NCI-H526 (cell line): Measurements from ENCODE around the gene GALNT17.
"Not testable (repeated sequence)": the region's sequence is repeated elsewhere in the genome, so short reads cannot be mapped to it uniquely, and the experiment has no call there.

Experiments
- DNase-seq, 2 experiments: peaks; one replicate each; lab custom pipeline; 2025; lab: John Stamatoyannopoulos, UW

Gene GALNT17

GRCh38 chr7:71633551-71634008, 501.6 kb downstream of the GALNT17 start:
- no peak for DNase-seq

- DNase-seq: not testable (repeated sequence)
Observed at GRCh38 chr7:71635849-71636248, 503.9 kb downstream of the GALNT17 start.

GRCh38 chr7:71636329-71636728, 504.4 kb downstream of the GALNT17 start:
- DNase-seq: no peak

DNA sequence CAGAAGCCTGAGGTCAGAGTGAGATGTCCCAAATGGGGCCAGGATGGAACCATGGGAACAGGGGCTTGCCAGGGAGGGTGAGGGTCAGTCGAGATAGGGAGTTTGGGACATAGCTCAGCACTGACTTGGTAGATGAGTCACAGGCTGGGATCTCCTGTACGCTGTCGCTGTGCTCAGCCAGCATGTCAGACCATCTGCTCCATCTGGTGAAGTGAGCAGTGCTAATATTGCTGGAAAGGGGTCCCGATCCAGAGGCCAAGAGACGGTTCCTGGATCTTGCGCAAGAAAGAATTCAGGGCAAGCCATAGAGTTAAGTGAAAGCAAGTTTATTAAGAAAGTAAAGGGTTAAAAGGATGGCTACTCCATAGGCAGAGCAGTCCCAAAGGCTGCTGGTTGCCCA, 505.6 kb downstream of the GALNT17 start:
- DNase-seq: no peak

DNA sequence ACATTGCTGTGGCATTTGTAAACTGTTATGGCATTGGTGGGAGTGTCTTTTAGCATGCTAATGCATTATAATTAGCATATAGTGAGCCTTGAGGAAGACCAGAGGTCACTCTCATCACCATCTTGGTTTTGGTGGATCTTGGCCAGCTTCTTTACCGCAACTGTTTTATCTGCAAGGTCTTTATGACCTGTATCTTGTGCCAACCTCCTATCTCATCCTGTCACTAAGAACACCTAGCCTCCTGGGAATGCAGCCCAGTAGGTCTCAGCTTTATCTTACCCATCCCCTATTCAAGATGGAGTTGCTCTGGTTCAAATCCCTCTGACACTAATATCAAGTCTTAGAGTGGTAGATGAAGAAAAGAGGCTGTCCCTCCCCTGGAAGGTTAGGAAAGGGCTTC, 506.2 kb downstream of the GALNT17 start:
- no peak for DNase-seq

DNA sequence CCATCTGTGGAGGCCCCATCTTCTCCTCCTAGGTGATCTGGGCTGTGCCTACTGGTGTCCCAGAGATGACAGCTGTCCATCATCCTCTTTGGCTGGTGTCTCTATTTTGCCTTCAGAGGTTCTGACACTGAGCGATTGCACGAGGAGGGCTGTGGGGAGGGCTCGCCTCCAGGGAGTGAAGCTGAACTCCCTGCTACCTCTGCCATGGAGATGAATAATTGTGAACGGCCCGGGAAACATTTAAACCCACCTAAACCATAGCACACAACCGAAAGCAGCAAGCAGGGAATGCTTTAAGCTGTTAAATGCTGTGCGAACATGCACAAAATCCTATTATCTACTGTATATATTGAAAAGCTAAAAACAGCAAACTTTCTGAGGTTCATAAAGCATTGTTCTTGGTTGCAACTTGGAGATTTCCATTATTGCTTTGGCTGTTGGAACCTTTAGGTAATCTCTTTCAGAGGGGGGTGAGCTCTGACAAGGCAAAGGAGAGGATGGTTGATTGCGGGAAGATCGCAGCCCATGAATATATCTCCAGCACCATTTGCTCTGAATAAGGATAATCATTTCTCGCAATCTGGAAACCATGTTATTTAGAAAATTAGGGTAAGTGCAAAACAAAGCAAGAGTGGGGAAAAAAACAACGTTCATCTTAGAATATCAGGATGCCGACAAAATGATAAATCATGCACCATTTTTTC, 507.6 kb downstream of the GALNT17 start:
- DNase-seq: no peak

- not testable (repeated sequence) for DNase-seq
Observed at GRCh38 chr7:71643031-71643430, 511.1 kb downstream of the GALNT17 start.

DNA sequence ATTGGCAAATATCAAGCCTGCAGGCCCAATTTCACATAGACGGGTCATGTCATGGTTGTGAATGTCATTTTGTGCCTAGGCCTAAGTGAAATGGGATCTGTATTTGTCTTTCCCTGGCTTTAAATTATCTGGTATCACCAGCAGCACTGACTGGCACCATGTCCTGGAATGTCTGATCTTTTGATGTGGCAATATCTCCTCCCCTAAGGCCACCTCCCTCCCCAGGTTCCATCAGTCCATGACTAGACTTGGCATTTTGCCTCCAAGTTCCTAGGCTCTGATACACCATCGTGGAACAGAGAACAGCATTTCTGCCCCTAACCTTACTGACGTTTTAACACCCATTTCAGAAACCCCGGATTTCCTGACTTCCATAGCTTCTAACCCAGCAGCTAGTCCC, 513.9 kb downstream of the GALNT17 start:
- DNase-seq: no peak

DNA sequence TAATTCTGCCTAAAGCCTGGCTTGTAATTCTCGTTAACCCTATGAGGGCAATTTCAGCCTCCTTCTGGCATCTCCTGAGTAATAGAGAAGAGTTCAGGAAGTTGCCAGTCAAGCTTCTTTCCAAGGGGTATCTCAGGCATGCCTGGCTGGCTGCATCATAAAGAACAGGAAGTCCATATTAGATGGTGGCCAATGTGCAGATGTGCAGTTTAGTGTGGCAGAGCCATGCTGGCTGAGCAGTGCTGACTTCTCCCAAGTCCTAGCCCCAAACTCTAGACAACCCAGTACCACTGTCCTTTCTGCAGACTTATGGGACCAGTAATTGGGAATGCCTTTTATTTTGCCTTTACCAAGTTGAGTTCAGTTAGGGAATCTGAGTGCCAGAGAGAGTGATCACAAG, 517.9 kb downstream of the GALNT17 start:
- DNase-seq: no peak

DNA sequence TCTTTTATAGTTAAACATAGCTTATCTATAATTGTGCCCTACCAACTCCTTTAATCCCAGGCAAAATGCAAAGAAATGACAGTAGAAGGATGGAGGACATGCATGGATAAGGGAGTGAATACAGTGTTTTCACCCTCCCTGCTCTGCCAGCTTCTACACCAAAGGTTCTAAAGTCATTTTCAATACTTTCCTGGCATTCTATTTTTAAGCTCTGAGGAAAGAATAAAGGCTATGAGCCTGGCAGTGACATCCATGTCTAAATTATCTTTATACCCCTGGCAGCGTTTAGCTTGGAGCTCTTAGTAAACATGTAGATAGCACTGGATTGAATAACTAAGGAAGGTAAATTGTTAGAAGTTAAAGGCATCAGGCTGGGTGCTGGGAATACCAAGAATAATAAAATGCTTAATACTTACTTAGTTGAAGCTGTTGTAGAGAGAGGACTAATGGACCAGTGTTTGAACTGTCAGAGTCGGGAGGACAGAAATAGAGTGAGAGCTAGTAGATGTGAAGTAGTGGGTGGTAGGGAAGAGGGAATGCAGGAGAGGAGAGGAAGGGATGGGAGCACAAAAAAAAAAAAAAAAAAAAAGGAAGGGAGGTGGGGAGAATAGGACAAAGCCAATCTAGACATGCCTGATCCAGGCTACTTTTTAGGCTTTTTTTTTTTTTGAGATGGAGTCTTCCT, 518.9 kb downstream of the GALNT17 start:
- no peak for DNase-seq

- no peak for DNase-seq
Observed at GRCh38 chr7:71652510-71652909, 520.6 kb downstream of the GALNT17 start.

DNA sequence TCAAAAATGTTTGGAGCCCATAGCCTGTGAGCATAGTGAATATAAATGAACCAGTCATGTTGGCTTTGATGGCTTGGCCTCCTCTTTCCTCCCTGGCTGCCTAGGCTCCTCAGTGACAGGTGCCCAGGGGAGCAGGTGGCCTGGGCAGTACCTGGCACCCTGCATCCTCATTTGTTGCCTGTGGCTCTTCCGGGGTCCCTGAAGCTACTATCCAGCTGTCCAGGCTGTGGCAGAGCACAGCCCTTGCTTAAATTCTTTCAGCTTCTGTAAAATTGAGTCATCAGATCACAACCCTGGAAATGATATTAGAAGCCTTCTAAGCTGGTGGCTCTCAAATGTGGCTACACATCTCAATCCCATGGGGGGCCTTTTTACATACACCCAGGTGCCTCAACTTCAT, 525.4 kb downstream of the GALNT17 start:
- DNase-seq: no peak

DNA sequence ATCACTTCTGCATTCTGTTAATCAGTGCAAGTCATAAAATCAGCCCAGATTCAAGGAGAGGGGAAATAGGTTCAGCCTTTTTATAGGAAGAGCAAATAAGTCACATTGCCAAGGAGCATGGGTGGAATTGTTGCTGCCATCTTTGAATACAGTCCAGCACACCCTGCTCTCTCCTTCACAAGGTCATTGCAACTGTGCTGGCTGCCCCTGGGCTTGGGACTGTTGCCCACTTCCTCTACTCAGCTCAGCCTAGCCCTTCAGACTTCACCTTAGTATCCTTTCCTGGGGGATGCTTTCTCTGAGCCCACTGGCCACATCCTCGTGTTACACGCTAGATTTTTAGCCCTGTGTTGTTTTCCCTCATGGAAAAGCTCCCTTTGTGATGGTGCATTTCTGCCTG, 527.7 kb downstream of the GALNT17 start:
- no peak for DNase-seq

DNA sequence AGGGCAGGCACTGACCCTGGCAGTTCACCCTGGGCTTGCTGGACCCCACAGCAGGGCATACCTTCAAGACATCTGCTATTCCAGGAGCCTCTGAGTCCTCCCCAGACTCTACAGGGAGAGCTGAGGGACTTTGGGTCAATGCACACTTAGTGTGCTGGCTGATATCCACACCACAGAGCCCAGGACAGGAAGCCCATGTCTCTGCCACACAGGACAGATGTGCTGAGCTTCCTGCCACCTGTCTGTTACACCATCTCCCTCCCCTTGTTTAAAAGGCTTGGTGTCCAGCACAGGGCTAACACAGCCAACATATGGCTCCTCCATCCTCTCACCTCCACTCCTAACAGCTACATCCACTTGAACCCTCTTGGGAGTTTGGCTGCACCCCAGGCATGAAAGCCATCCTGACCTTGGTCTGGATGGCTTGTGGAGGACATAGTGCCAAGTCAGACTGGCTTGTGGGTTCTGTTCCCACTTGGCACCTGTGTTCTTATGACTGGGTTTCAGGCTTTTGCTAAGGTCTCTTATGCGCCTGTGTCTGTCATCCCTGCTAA, 529.8 kb downstream of the GALNT17 start:
- DNase-seq: no peak

- DNase-seq: no peak
Observed at GRCh38 chr7:71665716-71666115, 533.8 kb downstream of the GALNT17 start.

- no peak for DNase-seq
Observed at GRCh38 chr7:71668572-71668971, 536.6 kb downstream of the GALNT17 start.

GRCh38 chr7:71679480-71679879, 547.5 kb downstream of the GALNT17 start:
- no peak for DNase-seq

DNA sequence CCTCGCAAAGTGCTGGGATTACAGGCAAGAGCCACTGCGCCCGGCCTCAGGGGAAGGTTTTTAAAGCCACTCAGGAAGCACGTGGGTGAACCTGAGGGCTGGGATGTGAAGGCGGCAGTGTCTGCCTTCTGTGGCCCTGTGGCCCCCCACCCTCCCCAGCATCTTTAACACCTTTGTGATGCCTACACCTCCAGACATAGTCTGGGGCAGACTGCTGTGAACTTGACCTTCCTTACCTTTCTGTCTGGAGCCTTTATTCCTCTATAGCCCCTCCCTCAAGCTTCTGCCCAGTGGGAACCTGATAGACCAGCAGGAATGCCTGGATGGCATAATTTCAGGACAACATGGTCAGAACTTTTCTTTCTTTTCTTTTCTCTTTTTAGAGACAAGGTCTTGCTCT, 550.2 kb downstream of the GALNT17 start:
- DNase-seq: no peak

DNA sequence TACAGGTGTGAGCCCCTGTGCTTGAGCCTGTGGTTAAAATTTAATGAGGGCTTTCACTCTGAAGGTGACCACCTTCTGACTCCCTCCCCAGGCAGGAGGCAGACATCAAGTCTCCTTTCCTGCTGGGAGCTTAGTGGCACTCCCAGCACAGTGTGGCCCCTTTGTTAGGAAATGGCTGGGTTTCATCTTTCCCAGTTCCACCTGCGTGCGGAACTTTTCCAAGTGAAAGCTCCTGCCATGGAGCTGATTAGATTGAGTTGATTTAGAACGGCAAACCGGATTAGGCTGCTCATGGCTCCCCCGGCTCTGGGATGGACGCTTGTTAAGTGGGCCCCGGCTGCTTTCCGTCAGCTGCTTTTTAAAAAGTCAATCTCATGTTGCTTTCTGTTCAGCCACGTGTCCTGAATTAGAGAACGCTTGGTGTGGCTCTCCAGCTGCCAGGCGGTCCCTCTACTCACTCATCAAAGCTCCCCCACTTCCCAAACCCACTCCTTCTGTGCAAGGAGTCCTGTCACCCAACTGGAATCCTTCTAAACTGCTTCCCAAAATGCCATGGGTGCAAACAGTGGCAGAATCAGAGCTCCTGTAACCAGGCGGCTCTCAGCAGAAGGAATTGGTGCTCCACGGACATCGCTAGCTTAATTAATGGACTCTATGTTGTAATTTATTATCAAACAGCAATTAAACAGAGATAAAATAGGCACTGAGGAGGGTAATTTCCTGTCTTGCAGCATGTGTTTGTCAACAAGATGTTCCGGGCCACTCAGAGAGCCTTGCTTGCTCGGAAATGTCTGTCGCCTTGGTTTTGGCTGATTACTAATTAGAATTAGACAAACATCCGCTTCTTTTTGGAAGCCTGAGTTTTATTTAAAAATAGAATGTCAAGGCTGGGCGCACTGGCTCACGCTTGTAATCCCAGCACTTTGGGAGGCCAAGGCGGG, 551.2 kb downstream of the GALNT17 start:
- DNase-seq: no peak

DNA sequence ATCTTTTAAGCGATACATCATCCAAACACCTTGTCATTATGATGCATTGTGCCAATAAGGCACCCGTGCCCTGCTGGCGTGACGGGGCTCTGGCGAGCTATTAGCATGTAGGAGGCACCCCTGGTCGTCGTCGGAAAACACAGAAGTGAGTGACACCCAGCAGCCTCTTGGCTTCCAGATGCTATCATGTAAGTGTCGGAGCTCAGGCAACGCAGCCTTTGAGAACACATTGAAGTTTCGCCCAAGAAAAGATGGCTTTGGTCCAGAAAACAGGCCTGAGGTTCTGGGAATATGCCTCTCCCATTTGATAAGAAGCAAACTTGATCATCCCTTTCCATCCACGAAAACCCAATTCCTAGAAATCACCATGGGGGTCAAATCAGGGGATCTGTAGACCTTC, 555.3 kb downstream of the GALNT17 start:
- DNase-seq: no peak

DNA sequence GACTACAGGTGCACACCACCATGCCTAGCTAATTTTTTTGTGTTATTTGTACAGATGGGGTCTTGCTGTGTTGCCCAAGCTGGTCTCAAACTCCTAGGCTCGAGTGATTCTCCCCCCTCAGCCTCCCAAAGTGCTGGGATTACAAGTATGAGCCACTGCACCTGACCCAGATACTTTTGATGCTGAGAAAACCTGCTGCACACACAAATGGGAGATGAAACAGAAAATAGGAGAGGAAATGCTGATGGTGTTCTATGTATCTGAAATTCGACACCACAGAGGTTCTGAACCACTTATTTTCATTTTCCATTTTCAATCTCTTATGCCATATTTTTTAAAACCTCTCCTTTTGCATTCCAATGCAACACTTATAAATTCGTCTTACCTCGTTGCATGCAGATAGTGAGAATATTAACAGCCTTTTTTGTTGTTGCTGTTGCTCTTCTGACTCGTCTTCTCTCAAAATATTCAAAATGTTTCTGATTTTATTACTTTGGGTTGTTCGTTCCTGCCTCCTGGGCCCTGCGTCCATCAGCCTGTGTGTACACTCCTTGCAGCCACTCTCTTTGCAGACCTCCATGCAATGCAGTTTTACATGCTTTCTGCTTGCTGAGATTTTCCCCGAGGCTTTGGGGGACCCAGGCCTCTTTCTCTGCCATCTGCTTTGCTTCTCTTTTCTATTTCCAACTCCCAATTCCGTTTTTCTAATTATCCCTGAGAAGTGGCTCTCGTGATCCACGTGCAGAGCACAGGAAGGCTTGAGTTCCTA, 556.1 kb downstream of the GALNT17 start:
- DNase-seq: no peak

GRCh38 chr7:71691538-71691937, 559.6 kb downstream of the GALNT17 start:
- no peak for DNase-seq
